Body of pancreas (tissue), 4 donors: ENCODE measurements around the gene OR52H1.

ENCODE experiments used
- CTCF ChIP-seq, 7 experiments: fragments of 450-650 bp in 4 of 7; fragments of 200-600 bp in 3 of 7; sonication (generic) in 3 of 7; IDR thresholded peaks; one replicate each; pipeline ENCODE4 v1.5.1; 2016 to 2019; ENCODE audit warnings: antibody characterized with exemption in 7 of 7
- POLR2A ChIP-seq, 3 donors: fragments of 450-650 bp; IDR thresholded peaks; one replicate each; pipeline ENCODE4 v1.6.1; 2016; ENCODE audit warnings: antibody characterized with exemption in 3 of 3, mild to moderate bottlenecking in 2 of 3

GRCh38 chr11:5581014-5581413 lies 32.7 kb upstream of the OR52H1 start:
- TF ChIP-seq CTCF (IDR thresholded peaks at IDR 0.05) (no peak), POLR2A (IDR thresholded peaks at IDR 0.05) (no peak)
